A172 (cell line): Measurements from ENCODE around the gene PHTF1. TPM values are rescaled to one million over a fixed set of nuclear protein-coding genes. Genes with fewer than 3 reads are reported as not detected.

Source experiments
- DNase-seq: peaks from one replicate; pipeline ENCODE4 v3.0.0-alpha.2; 2015; ENCODE audit warnings: low spot score
- total RNA-seq: library from RNA; depleted of rRNA; stranded (reverse); fragments of >200 nt; shearing (Covaris generic); gene quantifications from 2 replicates; pipeline ENCODE4 v1.2.3, GENCODE V29; 2014; rRNA removed

PHTF1 gene
- total RNA-seq, 1 experiment from 2014 or later = 33.6 TPM

DNA sequence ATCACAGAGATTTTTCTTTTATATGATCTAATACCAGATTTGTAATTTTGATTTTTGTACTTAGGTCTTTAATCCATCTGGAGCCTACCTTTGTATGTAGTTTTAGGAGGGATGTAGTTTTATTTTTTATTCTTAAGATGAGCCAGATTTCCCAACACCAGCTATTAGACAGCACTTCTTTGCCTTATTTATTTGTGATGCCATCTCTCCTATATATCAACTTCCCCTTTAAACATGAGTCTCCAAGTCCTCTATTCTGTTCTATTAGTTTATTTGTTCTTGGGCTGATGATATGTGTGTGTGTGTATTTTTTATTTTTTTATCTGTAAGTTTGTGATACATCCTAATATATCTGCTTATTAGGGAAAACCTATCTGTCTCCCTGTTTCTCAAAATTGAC is 94.2 kb downstream of the PHTF1 start:
- no peak for DNase-seq

DNA sequence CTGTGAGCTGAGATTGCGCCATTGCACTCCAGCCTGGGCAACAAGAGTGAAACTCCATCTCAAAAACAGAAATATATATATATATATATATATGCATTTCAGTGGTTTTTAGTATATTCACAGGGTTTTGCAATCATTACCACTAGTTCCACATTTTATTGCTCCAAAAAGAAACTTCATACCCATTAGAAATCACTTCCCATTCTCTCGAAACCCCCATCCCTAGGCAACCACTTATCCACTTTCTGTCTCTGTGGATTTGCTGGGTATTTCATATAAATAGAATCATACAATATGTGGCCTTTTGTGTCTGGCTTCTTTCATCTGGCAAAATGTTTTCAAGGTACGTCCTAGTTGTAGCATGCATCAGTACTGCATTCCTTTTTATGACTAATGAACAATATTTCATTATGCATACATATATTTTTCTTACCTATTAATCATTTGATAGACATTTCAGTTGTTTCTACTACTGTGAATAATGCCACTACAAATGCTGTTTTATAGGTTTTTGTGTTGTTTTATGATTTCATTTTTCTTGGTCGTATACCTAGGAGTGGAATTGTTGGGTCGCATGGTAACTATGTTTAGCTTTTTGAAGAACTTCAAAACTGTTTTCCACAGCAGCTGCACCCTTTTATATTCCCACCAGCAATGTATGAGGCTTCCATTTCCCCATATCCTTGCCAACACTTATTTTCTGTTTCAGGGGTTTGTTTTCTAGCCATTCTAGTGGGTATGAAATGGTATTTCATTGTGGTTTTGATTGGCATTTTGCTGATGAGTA is 95.9 kb downstream of the PHTF1 start:
- no peak for DNase-seq

DNA sequence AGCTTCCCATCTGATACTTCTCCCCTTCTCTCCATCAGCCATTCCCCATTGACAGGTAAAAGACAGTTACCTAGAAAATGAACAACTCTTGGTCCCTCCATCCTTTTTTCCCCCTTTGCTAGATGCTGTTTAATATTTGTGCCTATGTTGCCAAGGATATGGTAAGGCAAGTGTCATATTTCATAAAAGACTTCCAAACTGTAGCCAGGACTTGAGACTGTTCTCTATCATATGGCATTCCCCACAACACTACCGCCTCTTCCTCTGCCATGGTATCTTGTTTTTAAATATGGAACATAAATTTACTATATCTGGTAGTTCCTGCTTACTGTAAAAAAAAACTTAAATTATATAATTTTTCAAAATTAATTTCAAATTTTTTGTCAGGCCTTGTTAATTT is 97.2 kb downstream of the PHTF1 start:
- DNase-seq = no peak

DNA sequence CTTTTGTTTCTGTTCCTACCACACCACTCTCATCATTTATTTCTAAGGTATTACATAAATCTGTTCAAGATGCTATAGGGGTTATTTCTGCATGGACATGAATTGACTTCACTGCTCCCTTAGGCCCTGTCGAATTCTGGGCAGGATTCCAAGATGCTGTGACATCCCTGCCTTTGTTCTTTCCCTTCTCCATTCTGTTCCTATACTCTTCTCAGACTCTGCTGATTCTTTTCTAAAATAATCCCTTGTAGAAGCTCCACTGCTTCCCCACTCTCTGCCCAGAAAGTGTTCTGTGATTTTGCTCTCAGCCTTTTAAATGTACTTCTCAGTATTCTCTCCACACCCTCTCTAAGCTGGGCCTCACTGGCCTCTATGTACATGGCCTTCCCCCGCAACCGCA is 99.2 kb downstream of the PHTF1 start:
- DNase-seq = no peak

DNA sequence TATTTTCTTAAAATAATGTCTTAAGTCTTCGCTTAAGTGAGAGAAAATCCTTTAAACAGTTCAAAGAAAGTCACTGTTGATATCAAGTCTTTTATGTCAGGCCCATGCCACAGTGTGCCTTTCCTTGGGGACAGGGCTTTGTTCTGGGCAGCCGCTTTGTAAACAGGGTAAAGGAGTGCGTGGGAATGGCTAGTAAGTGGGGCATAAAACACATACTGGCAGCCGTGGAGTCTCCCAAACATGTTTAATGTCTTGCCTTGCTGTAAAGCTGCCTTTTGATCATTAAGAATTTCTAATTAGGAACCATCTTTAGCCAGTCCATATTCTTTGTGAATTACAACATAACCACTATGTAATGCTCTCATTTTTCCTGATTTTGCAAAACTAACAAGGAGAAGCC is 99.7 kb downstream of the PHTF1 start:
- no peak for DNase-seq

DNA sequence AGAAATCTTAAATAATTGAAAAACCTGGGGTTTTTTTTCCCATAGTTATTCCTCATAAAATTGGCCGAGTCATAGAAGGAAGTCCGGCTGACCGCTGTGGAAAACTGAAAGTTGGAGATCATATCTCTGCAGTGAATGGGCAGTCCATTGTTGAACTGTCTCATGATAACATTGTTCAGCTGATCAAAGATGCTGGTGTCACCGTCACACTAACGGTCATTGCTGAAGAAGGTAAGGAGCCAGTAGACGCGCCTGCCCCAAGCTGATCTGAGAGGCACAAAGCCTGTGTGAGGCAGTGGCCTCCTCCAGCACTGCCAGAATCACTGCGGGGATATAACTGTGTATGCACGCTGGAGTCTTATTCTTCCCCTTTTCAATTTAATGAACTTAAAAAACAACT is 100.3 kb downstream of the PHTF1 start:
- peak; percentile 17 for DNase-seq

DNA sequence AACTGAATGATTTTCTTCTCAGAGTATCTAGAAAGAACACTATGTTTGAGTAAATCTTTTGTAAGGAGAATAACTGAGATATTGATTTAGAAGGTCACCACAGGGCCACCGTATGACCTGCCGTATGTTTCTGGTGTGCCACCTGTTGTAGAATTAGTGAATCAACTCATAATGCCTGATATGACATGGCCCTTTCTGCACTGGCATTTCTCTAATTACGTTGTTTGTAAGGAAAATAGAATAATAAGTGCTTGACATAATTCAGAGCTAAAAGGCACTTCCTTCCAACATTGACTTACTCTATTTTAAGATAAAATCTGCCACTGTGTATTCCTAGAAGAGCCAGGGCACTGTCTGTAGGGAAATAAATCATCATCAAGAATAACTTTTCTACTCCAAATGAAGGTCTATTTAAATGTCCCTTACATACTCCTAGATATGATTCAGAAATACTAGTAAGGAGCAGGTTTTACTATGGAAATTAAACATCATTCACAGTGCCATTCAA is 101.7 kb downstream of the PHTF1 start:
- DNase-seq = no peak

DNA sequence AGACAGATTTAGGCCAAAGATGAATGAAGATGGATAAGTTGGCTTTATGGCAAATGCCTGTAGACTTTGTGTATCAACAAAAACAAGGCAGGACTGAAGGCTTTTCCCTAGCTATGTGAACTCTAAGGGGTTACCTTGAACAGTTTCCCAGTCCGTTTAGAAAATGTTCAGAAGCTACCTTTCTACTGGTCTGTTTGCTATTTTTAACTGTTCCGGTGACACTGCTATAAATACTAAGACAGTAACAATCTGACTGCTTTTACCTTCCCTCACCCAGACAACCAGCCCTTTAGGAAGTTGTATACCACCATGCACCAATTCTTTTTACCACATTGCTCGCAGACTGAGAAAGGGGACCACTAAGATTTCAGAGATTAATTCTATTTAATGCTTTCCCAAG is 102.2 kb downstream of the PHTF1 start:
- no peak for DNase-seq

DNA sequence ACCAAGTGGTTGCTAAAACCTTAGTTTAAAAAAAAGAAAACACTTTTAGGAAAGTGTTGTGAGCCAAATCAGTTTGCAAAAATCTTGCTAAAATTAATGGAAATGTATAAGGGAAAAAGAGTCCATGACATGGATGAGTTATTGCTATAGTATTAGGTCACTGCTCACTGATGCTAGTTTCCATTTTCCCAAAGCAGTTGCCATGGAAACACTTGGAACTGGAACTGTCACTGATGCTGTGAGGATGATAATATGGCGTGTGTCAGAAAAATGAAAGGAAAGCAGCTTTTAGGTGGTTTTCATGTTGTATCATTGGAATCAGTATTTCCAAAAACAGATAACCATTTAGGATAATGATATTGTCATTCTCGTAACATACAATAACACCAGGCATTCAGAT is 104.4 kb downstream of the PHTF1 start:
- DNase-seq = no peak

DNA sequence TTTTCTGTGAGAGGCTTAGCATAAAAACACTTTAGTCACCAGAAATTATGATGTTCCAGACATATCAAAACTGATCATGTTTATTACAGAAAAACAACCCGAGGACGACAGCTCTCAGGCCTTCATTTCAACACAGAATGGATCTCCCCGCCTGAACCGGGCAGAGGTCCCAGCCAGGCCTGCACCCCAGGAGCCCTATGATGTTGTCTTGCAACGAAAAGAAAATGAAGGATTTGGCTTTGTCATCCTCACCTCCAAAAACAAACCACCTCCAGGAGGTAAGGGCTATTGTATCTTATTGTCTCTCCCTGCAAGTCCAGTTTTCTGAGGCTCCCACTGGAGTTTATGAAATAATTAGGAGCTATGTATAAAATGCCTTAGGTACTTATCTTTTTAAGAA is 105.5 kb downstream of the PHTF1 start:
- DNase-seq = no peak

DNA sequence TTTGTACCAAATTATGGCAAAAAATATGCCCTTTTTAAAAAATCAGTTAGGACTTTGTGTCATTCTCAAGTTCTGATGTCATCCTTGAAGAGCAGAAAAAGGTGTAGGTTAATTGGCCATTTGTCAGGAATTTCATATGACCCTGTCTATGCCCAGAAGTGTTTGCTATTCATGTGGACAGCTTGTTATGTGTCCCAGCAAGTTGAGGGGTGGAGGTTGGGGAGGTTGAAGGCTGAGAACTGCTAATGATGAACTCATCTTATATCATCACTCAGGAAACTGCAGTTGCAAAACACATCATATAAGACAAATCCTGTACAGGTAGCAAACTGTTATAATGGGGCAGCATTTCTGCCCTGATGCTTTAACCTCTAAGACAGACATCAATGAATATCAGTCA is 106.5 kb downstream of the PHTF1 start:
- no peak for DNase-seq

DNA sequence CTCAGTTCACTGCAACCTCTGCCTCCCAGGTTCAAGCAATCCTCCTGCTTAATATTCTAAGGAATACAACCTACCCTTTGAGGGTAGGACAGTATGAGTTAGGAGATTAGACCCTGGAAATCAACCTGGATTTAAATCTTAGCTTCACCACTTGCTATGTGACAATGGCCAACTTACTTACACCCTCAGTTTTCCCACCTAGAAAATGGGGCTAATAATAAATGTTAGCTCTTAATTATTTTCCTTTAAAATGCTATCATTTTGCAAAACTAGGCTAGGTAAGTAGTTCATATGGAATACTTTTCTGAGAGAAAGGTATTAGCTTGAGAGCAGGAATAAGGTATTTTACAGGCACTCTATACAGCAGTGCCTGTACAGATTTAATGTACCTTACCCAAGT is 110.8 kb downstream of the PHTF1 start:
- DNase-seq = no peak

DNA sequence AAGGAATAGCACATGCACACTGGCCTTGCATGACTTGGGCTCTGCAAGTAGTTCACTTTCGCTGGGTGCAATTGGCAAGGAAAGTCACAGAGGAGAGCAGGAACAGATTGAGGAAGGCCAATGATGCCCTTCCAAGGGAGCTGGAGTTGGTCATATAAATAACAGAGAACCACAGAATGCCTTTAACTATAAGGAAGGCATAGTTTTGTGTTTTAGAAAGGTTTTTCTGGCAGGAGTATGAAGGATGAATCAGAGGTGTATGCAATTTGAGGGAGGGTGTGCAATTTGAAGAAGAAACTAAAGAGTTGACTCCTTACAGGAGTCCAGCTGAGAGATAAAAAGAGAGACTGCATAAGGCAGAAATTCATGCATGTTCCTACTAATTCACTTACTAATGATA is 112.1 kb downstream of the PHTF1 start:
- DNase-seq = no peak

Other genes starting within 250 kb of the PHTF1 start
- 7.9 and 9.7 TPM in 2 replicates for gene RSBN1, start 53.0 kb upstream of the PHTF1 start, total RNA-seq
- gene PTPN22, start 112.2 kb upstream of the PHTF1 start, total RNA-seq = 0.29 and 0.74 TPM in 2 replicates
- gene BCL2L15, start 128.1 kb upstream of the PHTF1 start, total RNA-seq = 0.57 and 4.2 TPM in 2 replicates
- 18.0 and 23.8 TPM in 2 replicates for gene AP4B1, start 145.3 kb upstream of the PHTF1 start, total RNA-seq
- gene DCLRE1B, start 145.8 kb upstream of the PHTF1 start, total RNA-seq = 14.4 and 14.5 TPM in 2 replicates
- gene HIPK1, start 169.8 kb upstream of the PHTF1 start, total RNA-seq = 12.2 and 14.7 TPM in 2 replicates
- gene OLFML3, start 220.0 kb upstream of the PHTF1 start, total RNA-seq = 26.8 and 31.2 TPM in 2 replicates